GM12872 (cell line): ENCODE measurements around the gene POT1.

Experiments used
- CTCF ChIP-seq: IDR thresholded peaks from 3 replicates; pipeline ENCODE4 v1.5.1; 2011; ENCODE audit warnings: low read depth, mild to moderate bottlenecking, low read length, moderate library complexity; ENCODE audit not compliant: insufficient read depth

Gene POT1

GRCh38 chr7:124813994-124814798 is 115.4 kb downstream of the POT1 start:
- TF ChIP-seq CTCF = no peak

- no peak for TF ChIP-seq CTCF
These were observed 116.9 kb downstream of the POT1 start for GRCh38 chr7:124812764-124813163.

GRCh38 chr7:124811341-124811740 is 118.3 kb downstream of the POT1 start:
- TF ChIP-seq CTCF = no peak

- TF ChIP-seq CTCF = no peak
These were observed 119.0 kb downstream of the POT1 start for GRCh38 chr7:124810605-124811004.

GRCh38 chr7:124808206-124808605 is 121.4 kb downstream of the POT1 start:
- TF ChIP-seq CTCF = no peak

GRCh38 chr7:124801330-124801895 is 128.2 kb downstream of the POT1 start:
- no peak for TF ChIP-seq CTCF

- no peak for TF ChIP-seq CTCF
These were observed 129.2 kb downstream of the POT1 start for GRCh38 chr7:124800386-124800785.
